Fibroblast of peridontal ligament (primary cell): ENCODE measurements around the gene CPT1A.

Source experiments
- DNase-seq: peaks from one replicate; pipeline ENCODE4 v3.0.0-alpha.2; 2010; ENCODE audit errors: extremely low read depth

Gene CPT1A

GRCh38 chr11:68757711-68758110 lies 84.0 kb downstream of the CPT1A start:
- DNase-seq = no peak

GRCh38 chr11:68756171-68756766 lies 85.4 kb downstream of the CPT1A start:
- DNase-seq = no peak

DNA sequence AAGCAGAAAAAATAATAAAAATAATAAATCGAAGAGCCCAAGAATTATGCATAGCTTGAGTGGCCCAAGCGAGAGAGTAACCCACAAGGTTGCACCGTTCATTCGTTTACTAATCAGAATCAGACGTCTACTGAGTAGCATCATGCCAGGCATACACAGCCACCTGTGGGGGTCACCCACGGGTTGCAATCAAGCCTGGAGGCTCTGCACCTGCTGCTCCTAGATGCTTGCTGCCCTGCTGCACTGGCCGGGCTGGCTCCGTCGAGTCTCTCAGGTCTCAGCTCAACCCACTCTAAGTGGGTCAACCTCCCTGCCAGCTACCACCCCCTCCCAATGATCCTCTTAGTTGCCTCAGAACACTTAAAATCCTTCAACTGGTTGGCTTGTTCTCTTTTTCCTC lies 88.4 kb downstream of the CPT1A start:
- no peak for DNase-seq

DNA sequence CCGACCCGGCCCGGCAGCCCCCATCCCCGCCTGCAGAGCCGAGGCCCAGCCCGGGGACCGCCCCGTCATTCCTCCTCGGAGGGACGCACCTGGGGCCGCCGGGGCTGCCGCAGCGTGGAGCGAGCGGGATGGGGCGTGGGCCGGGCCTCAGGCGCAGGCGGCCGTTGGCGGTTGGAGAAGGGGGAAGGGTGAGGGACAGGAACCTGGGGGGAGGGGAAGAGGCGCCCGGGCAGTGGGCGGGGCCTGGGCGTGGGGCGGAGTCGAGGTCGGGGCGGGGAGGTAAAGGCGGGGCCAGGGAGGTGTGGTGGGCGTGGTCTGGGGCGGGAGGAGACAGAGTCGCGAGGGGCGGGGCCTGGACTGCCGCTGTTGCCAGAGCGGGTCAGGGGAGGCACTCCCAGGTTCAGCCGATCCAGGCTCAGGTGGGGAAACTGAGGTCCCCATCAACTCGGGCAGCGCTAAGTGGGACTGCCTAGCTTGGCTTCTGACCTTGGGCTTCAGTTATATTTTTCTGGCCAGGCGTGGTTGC lies 90.3 kb downstream of the CPT1A start, which contains the start of gene TESMIN:
Gene TESMIN, minus strand, starts transcription at position 190 of the 526 bp plus-strand sequence. CDS start 860 bp downstream, outside the sequence.
- peak; percentile 8 for DNase-seq

DNA sequence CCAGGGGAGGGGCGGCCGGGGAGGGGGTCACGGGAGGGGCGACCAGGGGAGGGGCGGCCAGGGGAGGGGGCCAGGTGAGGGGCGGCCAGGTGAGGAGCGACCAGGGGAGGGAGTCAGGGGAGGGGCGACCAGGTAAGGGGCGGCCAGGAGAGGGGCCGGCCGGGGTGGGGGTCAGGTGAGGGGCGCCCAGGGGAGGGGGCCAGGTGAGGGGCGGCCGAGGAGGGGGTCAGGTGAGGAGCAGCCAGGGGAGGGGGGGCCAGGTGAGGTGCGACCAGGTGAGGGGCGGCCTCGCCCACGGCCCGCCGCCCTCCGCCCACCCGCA lies 90.8 kb downstream of the CPT1A start:
- no peak for DNase-seq

DNA sequence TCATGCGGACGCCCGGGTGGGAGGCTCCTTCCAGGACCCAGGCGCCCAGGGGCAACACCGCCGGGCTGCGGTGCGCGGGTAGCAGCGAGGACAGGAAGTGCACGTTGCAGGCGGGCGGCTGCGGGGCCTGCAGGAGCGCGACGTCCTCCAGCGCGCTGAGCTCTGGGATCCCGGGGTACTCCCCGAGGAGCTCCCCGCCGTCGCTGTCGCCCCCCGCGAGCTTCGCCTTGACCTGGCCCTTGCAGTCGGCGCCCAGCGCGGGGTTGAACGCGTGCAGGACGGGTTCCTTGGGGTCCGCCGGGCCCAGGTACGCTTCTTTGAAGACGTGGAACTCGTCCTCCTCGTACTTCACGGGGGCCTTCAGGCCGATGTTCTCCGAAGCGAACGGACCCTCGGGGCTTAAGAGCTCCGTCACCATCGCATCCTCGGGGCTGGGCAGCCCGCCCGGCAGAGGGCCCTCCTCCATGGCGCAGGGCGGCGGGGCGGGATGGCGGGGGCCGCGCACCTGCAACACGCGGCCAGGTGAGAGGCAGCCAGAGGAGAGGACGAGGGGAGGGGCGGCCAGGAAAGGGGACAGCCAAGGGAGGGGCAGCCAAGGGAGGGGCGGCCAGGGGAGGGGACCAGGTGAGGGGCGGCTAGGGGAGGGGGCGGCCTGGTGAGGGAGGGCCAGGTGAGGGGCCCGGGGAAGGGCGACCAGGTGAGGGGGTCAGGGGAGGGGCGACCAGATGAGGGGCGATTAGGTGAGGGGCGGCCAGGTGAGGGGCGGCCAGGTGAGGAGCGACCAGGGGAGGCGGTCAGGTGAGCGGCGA lies 91.3 kb downstream of the CPT1A start:
- DNase-seq = no peak

- DNase-seq = peak; percentile 7
Observed at GRCh38 chr11:68749229-68750123, 92.2 kb downstream of the CPT1A start.

GRCh38 chr11:68748061-68748460 lies 93.7 kb downstream of the CPT1A start:
- no peak for DNase-seq

- no peak for DNase-seq
Observed at GRCh38 chr11:68743539-68743938, 98.2 kb downstream of the CPT1A start.

- DNase-seq = no peak
Observed at GRCh38 chr11:68741463-68741862, 100.3 kb downstream of the CPT1A start.

GRCh38 chr11:68735646-68736045 lies 106.1 kb downstream of the CPT1A start:
- DNase-seq = no peak

DNA sequence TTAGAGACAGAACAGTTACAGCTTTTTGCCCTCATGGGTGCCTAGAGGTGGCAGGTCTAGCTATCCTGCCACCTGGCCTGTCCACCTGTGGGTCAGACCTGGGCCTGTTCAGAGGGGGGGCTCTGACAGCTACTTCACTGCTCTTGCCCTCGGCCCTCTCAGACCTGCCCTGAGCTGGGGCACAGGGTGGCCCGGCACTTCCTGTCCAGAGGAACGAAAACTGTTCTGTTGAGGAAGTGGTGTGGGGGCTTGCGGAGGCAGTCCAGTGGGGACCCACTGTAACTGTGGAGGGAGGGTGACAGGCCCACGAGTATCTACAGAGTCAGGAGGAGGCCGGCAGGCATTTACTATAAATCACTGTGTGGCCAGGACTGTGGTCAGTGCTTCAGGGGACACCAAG lies 106.6 kb downstream of the CPT1A start:
- DNase-seq = no peak

DNA sequence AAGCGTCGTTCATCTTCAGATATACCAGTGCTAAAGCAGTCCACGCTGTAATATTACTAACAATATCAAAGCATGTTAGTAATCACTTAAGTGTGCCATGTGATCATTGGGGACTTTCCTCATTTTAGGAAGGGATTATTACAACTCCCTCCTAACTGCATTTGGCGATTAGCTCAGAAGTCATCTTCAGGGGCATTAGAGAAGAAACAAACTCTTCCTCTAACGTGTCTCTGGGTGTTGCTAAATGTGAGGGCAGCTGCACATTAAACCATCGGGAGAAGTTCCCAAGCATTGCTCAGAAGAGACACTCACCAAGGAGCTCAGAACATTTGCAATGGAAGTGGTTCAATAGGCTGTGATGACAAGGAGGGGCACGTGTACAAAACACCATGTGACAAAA lies 107.6 kb downstream of the CPT1A start:
- no peak for DNase-seq

DNA sequence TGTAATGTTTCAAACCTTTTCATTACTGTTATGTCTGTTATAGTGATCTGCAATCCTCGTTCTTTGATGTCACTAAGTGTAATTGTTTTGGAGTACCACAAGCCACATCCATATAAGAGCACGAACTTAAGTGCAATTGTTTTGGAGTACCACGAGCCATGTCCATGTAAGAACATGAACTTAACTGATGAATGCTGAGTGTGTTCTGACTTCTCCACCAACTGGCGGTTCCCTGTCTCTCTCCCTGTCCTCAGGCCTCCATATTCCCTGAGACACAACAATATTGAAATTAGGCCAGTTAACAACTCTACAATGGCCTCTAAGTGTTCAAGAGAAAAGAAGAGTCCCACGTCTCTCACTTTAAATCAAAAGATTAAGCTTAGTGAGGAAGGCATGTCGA lies 113.9 kb downstream of the CPT1A start:
- DNase-seq = peak; percentile 27

DNA sequence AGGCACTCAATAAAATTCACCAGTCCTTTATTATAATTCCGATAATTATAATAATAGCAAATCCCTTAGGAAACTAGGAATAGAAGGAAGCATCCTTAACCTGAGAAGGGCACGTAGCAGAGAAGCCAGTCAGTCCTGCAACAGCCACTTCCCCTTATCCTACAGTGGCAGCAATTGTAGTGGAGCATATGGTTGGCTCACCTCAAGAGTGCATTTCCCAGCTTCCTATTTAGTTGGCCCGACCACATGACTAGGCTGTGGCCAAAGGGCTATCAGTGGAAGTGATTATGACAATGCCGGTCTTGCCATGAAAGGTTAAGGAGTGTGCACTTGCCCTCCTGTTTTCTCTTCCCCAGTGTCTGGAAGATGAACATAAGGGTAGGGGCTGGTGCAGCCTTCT lies 117.4 kb downstream of the CPT1A start:
- DNase-seq = no peak

- no peak for DNase-seq
Observed at GRCh38 chr11:68722143-68722542, 119.6 kb downstream of the CPT1A start.

DNA sequence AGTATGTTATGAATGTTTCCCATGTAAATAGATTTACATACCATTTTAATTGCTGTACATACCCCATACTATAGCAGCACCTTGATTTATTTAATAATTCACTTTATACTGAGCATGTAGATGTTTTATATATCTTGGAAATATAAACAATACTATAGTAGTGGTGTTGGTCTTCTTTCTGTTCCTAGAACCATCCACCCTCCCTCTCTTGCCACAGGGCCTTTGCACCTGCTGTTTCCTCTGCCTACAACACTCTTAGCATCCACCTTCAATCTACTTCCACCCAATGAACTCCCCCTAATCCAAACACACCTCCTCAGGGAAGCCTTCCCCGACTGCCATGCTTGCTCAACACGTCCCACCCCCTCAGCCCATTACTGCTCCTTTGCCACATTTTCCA lies 120.6 kb downstream of the CPT1A start:
- DNase-seq = no peak

DNA sequence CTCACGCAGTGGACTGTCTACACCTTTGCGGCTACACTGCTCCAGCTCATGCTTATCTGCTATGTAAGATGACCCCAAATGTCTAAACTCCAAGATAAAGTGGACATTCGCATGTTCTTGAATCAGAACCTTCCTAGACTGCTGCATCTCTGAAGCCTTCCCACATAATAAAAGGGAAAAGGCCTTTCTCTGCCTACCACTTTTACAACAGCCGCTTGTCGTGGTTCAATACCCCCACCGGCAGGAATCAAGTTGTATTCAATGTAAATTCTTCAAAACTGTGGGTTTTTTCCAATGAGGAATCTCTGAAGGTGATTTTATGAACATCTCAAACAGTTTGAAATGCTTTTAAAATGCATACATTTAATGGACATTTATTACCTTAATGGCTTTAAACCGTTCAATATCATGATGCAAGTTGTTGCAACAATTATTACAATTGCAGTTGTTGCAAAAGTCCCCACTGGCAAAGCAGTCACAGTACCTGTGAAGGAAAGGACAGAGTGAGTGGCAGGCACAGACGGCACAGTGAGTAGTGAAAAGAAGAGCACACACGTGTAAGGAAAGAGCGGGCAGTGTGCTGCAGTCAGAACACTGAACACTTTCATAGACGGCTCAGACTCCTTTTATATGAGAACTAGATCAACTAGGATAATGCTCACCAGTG lies 126.1 kb downstream of the CPT1A start:
- no peak for DNase-seq

- DNase-seq = no peak
Observed at GRCh38 chr11:68714060-68714856, 127.5 kb downstream of the CPT1A start.

GRCh38 chr11:68711114-68711513 lies 130.6 kb downstream of the CPT1A start:
- DNase-seq = no peak

DNA sequence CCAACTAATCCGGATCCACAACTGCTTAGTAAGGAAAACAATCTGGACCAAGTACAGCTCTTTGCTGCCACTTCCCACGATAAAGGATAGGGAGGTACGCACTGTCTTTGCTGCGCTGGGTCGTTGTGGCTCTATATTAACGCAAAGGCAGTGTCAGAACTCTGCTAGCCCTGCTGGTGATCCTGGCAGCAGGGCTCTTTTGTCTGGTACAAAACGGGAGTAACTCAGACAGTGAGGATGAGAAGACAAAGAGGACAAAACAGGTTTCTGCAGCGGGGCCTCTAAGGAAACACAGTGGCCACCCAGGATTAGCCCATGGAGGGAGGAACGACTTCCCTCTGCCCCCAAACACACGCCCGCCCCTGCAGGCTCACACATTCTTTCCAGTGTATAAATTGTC lies 131.3 kb downstream of the CPT1A start:
- no peak for DNase-seq
